Stomach (tissue), 9 donors: Measurements from ENCODE around the gene PTPRE. TPM values are rescaled to one million over a fixed set of nuclear protein-coding genes. Genes with fewer than 3 reads are reported as not detected.

Source experiments
- DNase-seq, 2 donors: peaks; one replicate each; pipeline versions ENCODE4 v3.0.0 to v3.0.0-alpha.2; 2013 to 2019
- H3K27ac ChIP-seq, 5 donors: fragments of 200-600 bp in 4 of 5; sonication (generic) in 4 of 5; one replicate each; pipeline ENCODE4 v1.5.1; 2013 to 2019; ENCODE audit warnings: mild to moderate bottlenecking in 1 of 5, moderate library complexity in 1 of 5
- H3K27me3 ChIP-seq, 3 donors: fragments of 200-600 bp; sonication (generic); one replicate each; pipeline ENCODE4 v1.5.1; 2017 to 2019; ENCODE audit warnings: mixed run types in 1 of 3
- H3K36me3 ChIP-seq, 4 donors: fragments of 200-600 bp; sonication (generic); 1 replicate in 3 of 4; 2 replicates in 1 of 4; pipeline ENCODE4 v1.5.1; 2016 to 2019
- H3K4me1 ChIP-seq, 4 donors: fragments of 200-600 bp; sonication (generic); one replicate each; pipeline ENCODE4 v1.5.1; 2016 to 2019
- H3K4me3 ChIP-seq, 4 donors: fragments of 200-600 bp; sonication (generic) in 3 of 4; one replicate each; pipeline ENCODE4 v1.5.1; 2016 to 2019; ENCODE audit warnings: mild to moderate bottlenecking in 1 of 4
- H3K9me3 ChIP-seq, 4 donors: fragments of 200-600 bp; sonication (generic); one replicate each; pipeline ENCODE4 v1.5.1; 2016 to 2019
- CTCF ChIP-seq, 7 experiments: fragments of 450-650 bp in 4 of 7; fragments of 200-600 bp in 3 of 7; sonication (generic) in 3 of 7; IDR thresholded peaks; one replicate each; pipeline ENCODE4 v1.5.1; 2016 to 2019; ENCODE audit warnings: antibody characterized with exemption in 7 of 7, control low read depth in 2 of 7, mild to moderate bottlenecking in 1 of 7
- EP300 ChIP-seq: sonication (generic); formaldehyde crosslinking; IDR thresholded peaks from one replicate; pipeline ENCODE4 v1.6.1; 2017; ENCODE audit warnings: antibody characterized with exemption
- POLR2A ChIP-seq, 4 donors: fragments of 450-650 bp; IDR thresholded peaks; one replicate each; pipeline ENCODE4 v1.6.1; 2016; ENCODE audit warnings: antibody characterized with exemption in 4 of 4, control low read depth in 2 of 4, mild to moderate bottlenecking in 1 of 4, moderate library complexity in 1 of 4
- POLR2AphosphoS5 ChIP-seq, 3 donors: sonication (generic); formaldehyde crosslinking; IDR thresholded peaks; one replicate each; pipeline ENCODE4 v1.6.1; 2016; ENCODE audit warnings: antibody characterized with exemption in 3 of 3
- WGBS, 5 donors: extraction: QIAGEN DNeasy Blood & Tissue Kit in 3 of 5; methylation state at CpG; one replicate each; pipeline versions ENCODE4 v1.1.5 to v1.1.7; 2013 to 2018; 5-methylcytosine and 5-hydroxymethylcytosine counted together
- intact Hi-C: fragments of 100-400 bp; cut with DNase I; formaldehyde crosslinking; loops from one replicate; pipeline ENCODE4 v1.15.1; 2023; ENCODE audit warnings: low total_unique reads
- polyA plus RNA-seq, 3 donors: library from polyadenylated mRNA; stranded (reverse); fragments of 200-250 nt; gene quantifications; one replicate each; pipeline ENCODE4 v1.2.3, GENCODE V29; 2013
- total RNA-seq, 5 donors: library from RNA; depleted of rRNA; stranded (reverse); fragments of >200 nt; gene quantifications; one replicate each; pipeline versions ENCODE4 v1.1.0 to v1.2.3, GENCODE V29; 2014 to 2016
- donor health status: healthy with polysubstance abuse.
- donor health status: Bipolar disorder and iron deficiency.
- donor health status: healthy.

Gene PTPRE
- total and polyA plus RNA-seq, 8 donors: 4.0 to 26.4 (median 8.9) TPM

GRCh38 chr10:127890216-127890615 lies 16.7 kb upstream of the PTPRE start:
- Histone ChIP-seq H3K9me3 (no peaks in the 10 kb centered on the region), H3K36me3 (no peaks in the 10 kb centered on the region), H3K27me3 (peaks cover 0 to 7% (median 0%) of the 10 kb centered on the region in 3 donors), H3K27ac (peak overlapping the region in 1 of 5 donors; percentile 18), H3K4me3 (no peak overlapping the region), H3K4me1 (peaks cover 0 to 24% (median 0%) of the 10 kb centered on the region in 4 donors)
- intact Hi-C loops: no loop called here
- TF ChIP-seq POLR2A (IDR thresholded peaks at IDR 0.05) (no peak), CTCF (IDR thresholded peaks at IDR 0.05) (no peak), EP300 (no peak), POLR2AphosphoS5 (IDR thresholded peaks at IDR 0.05) (no peak)
- 47 to 75% (median 70%) methylated on average over 3 of the region's 3 CpGs for WGBS, 5 donors
- DNase-seq: no peak

- TF ChIP-seq CTCF (IDR thresholded peaks at IDR 0.05) (no peak), POLR2A (IDR thresholded peaks at IDR 0.05) (no peak), EP300 (no peak), POLR2AphosphoS5 (IDR thresholded peaks at IDR 0.05) (no peak)
- Histone ChIP-seq H3K36me3 (no peaks in the 10 kb centered on the region), H3K27ac (no peak overlapping the region), H3K4me3 (no peak overlapping the region), H3K4me1 (peaks cover 0 to 24% (median 0%) of the 10 kb centered on the region in 4 donors), H3K9me3 (no peaks in the 10 kb centered on the region), H3K27me3 (peaks cover 0 to 7% (median 0%) of the 10 kb centered on the region in 3 donors)
- intact Hi-C loops: no loop called here
- DNase-seq: no peak
- 69 to 90% (median 87%) methylated on average over 2 to 3 of the region's 3 CpGs for WGBS, 5 donors
Observed at GRCh38 chr10:127890832-127891334, 16.0 kb upstream of the PTPRE start.

GRCh38 chr10:127892743-127893142 lies 14.2 kb upstream of the PTPRE start, which contains the start of gene CLRN3:
Gene CLRN3, minus strand, starts transcription at chr10:127892941. Its CDS starts 157 bp downstream, at chr10:127892784.
- H3K4me3 ChIP-seq: no peak within 1 kb of the TSS
- peaks cover 0 to 6% (median 0%) of the 10 kb centered on the region in 3 donors for H3K27me3 ChIP-seq
- intact Hi-C loops: no loop called here
- no peak for TF ChIP-seq CTCF (IDR thresholded peaks at IDR 0.05)
- TF ChIP-seq POLR2AphosphoS5 (IDR thresholded peaks at IDR 0.05): no peak
- TF ChIP-seq EP300: no peak
- TF ChIP-seq POLR2A (IDR thresholded peaks at IDR 0.05): no peak
- peaks cover 0 to 17% (median 0%) of the 10 kb centered on the region in 4 donors for H3K4me1 ChIP-seq
- H3K27ac ChIP-seq: no peak within 1 kb of the TSS
- peaks cover 0 to 4% (median 0%) of the 10 kb centered on the region in 4 donors for H3K9me3 ChIP-seq
- DNase-seq: peak in 1 of 2 donors; percentile 41
- H3K36me3 ChIP-seq: no peaks in the 10 kb centered on the region

- no peak for DNase-seq
- peaks cover 0 to 4% (median 0%) of the 10 kb centered on the region in 4 donors for H3K9me3 ChIP-seq
- TF ChIP-seq CTCF (IDR thresholded peaks at IDR 0.05): no peak
- no peak for TF ChIP-seq POLR2AphosphoS5 (IDR thresholded peaks at IDR 0.05)
- no peak for TF ChIP-seq EP300
- TF ChIP-seq POLR2A (IDR thresholded peaks at IDR 0.05): no peak
- no peaks in the 10 kb centered on the region for H3K27me3 ChIP-seq
- H3K36me3 ChIP-seq: no peaks in the 10 kb centered on the region
- intact Hi-C loops: no loop called here
- peaks cover 0 to 11% (median 0%) of the 10 kb centered on the region in 4 donors for H3K4me1 ChIP-seq
- 74 to 84% (median 79%) methylated on average over 1 of the region's 1 CpG for WGBS, 5 donors
- H3K27ac ChIP-seq: no peak overlapping the region
- no peak overlapping the region for H3K4me3 ChIP-seq
Observed at GRCh38 chr10:127894146-127894545, 12.8 kb upstream of the PTPRE start.
